NCI-H748 treated with DMSO at 0.1 percent for 48 hours (cell line): ENCODE data around the gene ATXN7L3.
A peak's percentile ranks its signal among the peaks of the same experiment; 100 is the strongest.
"Not testable (repeated sequence)": the region's sequence is repeated elsewhere in the genome, so short reads cannot be mapped to it uniquely, and the experiment has no call there.

Experiments
- DNase-seq: peaks from one replicate; lab custom pipeline; 2025; lab: John Stamatoyannopoulos, UW

Gene ATXN7L3

GRCh38 chr17:44199553-44200477 is at the start of gene ATXN7L3:
ATXN7L3 (minus strand) TSS chr17:44199884; CDS start chr17:44198070, 1,814 bp downstream.
- peak; percentile 91 for DNase-seq

GRCh38 chr17:44247876-44248736 is 48.4 kb upstream of the ATXN7L3 start:
- no peak for DNase-seq

GRCh38 chr17:44247440-44247841 is 47.8 kb upstream of the ATXN7L3 start:
- DNase-seq: no peak

- DNase-seq: no peak
Measured at GRCh38 chr17:44241106-44241624, 41.5 kb upstream of the ATXN7L3 start.

- DNase-seq: not testable (repeated sequence)
Measured at GRCh38 chr17:44237886-44238285, 38.2 kb upstream of the ATXN7L3 start.

GRCh38 chr17:44236444-44236991 is 36.8 kb upstream of the ATXN7L3 start:
- DNase-seq: no peak

GRCh38 chr17:44235583-44235936 is 35.9 kb upstream of the ATXN7L3 start:
- no peak for DNase-seq

GRCh38 chr17:44233582-44233981 is 33.9 kb upstream of the ATXN7L3 start:
- no peak for DNase-seq

- no peak for DNase-seq
Measured at GRCh38 chr17:44232061-44232460, 32.4 kb upstream of the ATXN7L3 start.

GRCh38 chr17:44230140-44230539 is 30.5 kb upstream of the ATXN7L3 start:
- no peak for DNase-seq

- no peak for DNase-seq
Measured at GRCh38 chr17:44229090-44229489, 29.4 kb upstream of the ATXN7L3 start.

GRCh38 chr17:44223541-44224071 is 23.9 kb upstream of the ATXN7L3 start:
- no peak for DNase-seq

- peak; percentile 89 for DNase-seq
Measured at GRCh38 chr17:44222112-44222869, 22.6 kb upstream of the ATXN7L3 start.

GRCh38 chr17:44221862-44222111 is 22.1 kb upstream of the ATXN7L3 start:
- DNase-seq: no peak

GRCh38 chr17:44221084-44221861 is 21.6 kb upstream of the ATXN7L3 start:
- DNase-seq: peak; percentile 51

- DNase-seq: peak; percentile 15
Measured at GRCh38 chr17:44220213-44221083, 20.8 kb upstream of the ATXN7L3 start.

GRCh38 chr17:44219616-44220212 is 20.0 kb upstream of the ATXN7L3 start, which contains the start of gene UBTF:
UBTF (minus strand) TSS chr17:44219675; CDS start chr17:44218229, 1,446 bp downstream.
- peak; percentile 44 for DNase-seq

- peak; percentile 17 for DNase-seq
Measured at GRCh38 chr17:44219108-44219615, 19.5 kb upstream of the ATXN7L3 start.
